Stromal cell of bone marrow (primary cell): ENCODE measurements around the gene STIM1.

Experiments used
- DNase-seq: peaks from one replicate; pipeline ENCODE4 v3.0.0-alpha.2; 2012; ENCODE audit warnings: low read depth

STIM1 gene

GRCh38 chr11:3916962-3917361, 61.5 kb downstream of the STIM1 start:
- no peak for DNase-seq

- DNase-seq = peak; percentile 75
Measured at GRCh38 chr11:3920148-3920852, 64.8 kb downstream of the STIM1 start.

- DNase-seq = no peak
Measured at GRCh38 chr11:3922056-3922455, 66.6 kb downstream of the STIM1 start.

DNA sequence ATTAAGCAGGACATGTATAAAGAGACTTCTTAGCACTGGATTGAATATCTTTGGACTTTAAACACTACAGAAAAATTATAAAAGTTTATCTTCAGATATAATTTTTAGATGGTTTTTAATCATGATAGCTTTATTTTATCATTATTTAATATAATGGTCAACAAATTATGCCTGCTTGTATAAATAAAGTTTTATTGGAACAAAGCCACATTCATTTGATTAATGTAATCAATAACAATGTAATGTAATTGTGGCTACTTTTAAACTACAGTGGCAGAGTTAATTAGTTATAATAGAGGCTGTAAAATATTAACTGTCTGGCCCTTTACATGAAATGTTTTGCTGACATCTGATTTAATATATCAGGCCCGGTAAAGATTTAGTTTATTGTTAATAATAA, 70.0 kb downstream of the STIM1 start:
- no peak for DNase-seq

DNA sequence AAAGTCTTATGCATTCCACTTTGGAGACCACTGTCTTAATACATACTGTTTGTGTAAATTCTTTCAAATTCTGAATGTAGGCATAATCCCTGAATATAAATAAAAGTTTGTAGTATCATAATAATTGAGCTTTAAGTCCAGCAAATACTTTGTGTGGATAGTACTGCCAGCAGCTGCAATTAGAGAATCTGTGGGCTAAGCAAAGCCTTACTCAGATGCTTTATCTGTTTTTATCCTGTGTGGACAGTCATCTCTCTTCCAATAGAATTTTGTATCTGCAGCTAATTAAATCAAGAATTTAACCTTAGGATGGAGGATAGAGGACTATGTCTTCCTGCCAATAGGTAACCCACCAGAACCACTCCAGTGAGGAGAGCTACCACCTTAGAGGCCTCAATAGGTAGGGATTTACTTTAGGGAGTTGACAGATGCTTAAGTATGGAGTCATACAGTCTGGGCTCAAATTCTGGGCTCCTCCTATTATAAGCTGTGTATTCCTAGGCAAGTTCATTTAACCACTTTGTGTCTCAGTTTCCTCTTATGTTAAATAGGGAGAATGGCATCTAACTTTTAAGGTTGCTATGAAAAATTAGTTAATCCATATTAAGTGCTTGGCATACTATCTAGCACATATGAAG, 71.1 kb downstream of the STIM1 start:
- DNase-seq = no peak

DNA sequence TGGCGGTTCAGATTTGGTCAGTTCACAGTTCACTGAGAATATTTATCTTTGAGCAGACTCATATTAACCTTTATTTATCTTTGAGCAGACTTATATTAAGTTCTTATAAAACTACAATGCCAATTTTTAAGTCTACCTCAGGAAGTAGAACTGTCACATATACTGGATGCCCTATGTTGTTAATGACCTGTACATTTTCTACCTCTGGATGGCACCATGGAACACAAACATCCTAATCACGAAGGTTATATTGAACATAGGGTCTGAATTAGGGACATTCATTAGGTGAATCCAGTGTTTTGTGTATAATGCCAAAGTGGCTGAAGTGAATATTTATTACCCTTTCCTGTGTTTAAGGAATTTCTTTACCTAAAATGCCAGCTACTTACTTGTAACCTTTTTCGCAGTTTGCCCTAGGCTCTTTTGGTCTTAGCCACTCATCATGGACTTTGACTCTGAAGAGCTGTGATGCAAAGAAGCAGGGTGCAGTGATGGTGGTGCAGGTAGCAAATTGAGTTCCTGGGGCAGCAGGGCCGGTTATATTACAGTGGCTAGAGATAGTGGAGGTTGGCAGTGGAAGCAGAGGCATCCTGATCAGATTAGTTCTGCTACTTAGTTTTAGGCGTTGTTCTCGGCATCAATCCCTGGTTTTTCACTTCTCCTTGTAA, 71.8 kb downstream of the STIM1 start:
- no peak for DNase-seq

GRCh38 chr11:3929232-3929631, 73.8 kb downstream of the STIM1 start:
- DNase-seq = no peak

GRCh38 chr11:3929649-3930048, 74.2 kb downstream of the STIM1 start:
- no peak for DNase-seq

- DNase-seq = no peak
Measured at GRCh38 chr11:3932698-3933097, 77.2 kb downstream of the STIM1 start.

- DNase-seq = no peak
Measured at GRCh38 chr11:3933165-3933628, 77.7 kb downstream of the STIM1 start.

DNA sequence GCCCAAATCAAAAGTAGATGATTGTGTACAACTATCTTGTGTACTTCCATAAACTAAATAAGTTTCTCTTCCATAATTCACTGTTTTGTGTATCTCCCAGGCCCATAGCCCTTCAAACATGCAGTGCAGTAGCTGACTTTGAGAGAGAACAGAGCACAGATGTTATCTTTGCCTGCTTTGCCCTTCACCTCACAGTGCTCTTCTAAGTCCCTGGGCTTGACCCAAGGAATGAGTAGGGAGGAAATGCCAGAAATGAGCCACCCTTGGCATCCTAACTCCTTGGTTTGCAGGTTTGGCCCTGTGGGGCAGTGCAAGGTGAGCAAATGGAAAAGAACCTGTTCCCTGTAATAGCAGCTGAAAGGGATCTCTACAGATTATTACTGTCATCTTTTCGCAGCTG, 79.2 kb downstream of the STIM1 start:
- DNase-seq = no peak

DNA sequence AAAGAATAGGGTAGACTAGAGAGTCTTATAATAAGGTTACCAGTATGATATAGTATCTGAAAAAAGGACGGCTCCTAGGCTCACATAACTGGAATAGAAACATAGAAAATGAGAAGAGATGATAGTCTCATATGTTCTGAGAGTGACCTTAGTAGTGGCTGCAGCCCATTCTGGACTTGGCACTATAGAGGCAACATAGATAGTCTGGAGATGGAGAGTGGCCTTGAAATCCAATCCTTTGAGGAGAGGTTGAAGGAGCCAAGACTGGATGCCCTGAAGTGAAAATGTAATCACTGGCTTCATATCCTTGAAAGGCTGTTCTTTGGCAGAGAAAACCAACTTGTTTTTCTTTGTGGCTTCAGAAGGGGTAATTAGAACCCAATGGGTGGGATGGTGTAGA, 81.1 kb downstream of the STIM1 start:
- no peak for DNase-seq

DNA sequence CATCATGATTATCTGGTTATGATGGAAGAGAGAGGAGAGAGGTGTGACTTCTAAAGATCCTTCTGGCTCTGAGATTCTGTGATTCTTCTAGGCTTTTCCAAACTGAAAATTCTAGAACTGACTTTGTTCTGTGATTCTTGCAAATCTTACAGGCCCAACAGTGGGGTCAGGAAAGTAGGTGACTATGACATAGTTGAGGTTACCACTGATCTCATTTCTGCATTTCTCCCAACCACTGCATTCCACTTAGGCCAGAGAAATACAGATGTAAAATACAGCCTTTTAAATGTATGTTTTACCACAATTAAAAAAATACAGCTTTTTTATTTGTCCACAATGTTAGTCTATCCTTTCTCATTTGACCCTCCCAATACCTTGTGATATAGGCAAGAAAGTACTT, 83.7 kb downstream of the STIM1 start:
- peak; percentile 57 for DNase-seq

DNA sequence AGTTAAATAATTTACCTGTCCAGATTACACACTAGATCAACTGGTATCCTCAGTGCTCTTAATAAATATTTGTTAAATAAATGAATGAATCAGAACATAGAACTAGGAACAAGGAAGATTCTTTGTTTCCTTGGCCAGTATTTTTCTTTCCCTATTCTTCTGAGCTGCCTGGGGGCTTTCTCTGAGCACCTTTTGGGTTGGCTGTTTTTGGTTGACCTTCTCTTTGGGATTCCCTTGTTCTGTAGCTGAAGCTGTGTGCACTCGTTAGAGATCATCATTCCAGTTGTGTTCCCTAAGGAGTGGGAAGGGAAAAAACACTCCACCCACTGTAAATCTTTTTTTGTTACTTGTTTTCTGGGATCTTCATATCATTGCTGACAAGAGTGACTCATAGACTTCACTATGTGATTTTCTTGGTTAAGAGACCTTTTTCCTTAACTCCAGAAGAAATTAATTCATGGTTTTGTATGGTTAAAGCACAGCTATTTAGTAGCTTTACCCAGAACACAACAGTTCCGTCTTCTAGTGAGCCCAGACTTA, 84.3 kb downstream of the STIM1 start:
- peak; percentile 48 for DNase-seq

DNA sequence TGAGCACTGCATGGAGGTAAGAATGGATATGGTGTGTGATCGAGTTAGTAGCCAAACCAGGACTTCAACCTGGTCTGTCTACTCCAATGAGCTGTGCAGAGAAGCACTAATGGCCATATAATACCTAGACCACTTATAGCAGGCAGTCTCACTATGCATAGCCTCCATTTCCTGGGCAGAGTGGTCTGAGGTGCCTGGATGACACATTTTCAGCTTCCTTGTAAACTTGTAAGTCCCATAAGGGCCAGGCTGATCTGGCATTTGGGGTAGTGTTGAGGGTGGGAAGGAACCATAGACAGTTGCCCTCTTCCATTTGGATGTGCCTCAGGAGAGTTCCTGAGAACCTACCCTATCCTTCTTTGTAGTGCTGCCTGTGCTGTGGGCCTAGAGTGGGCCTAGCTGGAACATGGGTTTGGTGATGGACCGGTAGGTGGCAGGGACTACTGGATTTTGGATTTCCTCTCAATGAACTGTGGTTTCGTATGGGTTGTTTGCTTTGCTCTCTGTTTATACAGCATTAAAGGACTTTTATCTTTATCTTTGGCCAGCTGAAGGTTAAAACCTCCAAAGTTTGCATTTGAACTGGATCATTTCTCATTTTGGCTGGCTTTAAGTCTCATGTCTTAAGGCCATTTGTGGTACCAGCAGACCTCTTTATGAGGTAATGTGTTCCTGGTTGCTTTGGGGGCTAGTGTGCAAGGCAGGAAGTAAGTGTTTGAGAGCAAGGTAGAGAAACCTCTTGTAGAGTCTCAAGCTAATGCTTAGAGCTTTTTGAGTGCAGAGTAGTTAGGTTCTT, 86.9 kb downstream of the STIM1 start:
- DNase-seq = no peak

- peak; percentile 46 for DNase-seq
Measured at GRCh38 chr11:3942956-3943497, 87.6 kb downstream of the STIM1 start.

GRCh38 chr11:3944198-3944597, 88.7 kb downstream of the STIM1 start:
- DNase-seq = peak; percentile 73

DNA sequence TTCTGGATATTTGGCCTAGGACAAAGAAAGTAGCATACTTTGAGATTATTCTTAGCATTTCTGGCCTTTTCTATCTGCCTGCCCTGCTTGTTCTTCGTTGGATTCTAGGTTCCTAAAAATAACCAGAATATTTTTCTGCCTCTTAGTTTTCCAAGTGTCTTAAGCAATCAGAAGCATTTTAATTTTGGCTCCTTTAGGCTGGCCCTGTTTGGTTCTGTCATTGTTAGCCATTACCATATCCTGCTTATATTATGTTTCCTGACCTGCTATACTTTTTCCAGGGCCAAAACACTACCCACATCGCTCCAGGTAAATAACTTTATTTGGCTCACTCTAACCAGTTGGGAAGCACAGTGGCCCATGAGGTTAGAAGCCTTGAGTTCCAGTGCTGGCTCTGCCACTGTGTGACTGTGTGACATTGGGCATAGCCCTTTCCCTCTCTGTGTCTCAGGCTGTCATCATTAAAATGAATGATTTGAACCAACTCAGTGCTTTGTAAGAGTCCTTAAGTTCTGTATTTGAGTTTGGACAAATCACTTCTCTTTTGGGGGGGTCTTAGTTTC, 91.1 kb downstream of the STIM1 start:
- no peak for DNase-seq

- no peak for DNase-seq
Measured at GRCh38 chr11:3947061-3947460, 91.6 kb downstream of the STIM1 start.

- no peak for DNase-seq
Measured at GRCh38 chr11:3949125-3949524, 93.7 kb downstream of the STIM1 start.

DNA sequence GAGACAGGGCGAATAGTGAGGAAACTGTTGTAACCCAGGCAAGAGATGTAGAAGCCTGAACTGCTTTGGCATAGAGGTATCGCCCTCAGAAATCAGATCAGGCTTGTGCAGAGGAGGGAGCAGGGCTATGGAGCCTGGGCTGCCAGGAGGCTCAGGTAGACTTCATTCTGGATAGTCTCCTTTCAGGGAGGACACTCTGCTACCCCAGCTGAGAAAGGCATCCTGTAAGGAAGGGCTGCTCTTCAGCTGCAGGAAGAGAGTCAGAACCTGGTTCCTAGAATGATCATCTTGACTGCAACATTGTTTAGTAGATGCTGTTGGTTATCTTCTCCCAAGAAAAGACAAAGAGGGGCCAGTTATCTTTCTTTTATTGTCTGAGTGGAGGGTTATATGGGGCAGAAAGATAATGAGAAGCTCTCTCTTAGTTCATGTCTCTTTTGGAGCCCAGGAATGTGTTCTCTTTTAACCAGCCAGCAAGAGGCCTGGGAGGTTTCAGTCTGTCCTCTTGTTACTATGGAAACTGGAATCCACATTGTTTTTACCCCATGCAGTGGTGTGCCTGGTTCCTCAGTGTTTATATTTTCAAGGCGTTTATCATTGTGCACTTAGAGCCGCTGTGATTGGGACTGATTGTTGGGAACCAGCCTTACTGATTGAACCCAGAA, 95.7 kb downstream of the STIM1 start:
- DNase-seq = peak; percentile 51
